Activated CD4-positive, alpha-beta memory T cell treated with anti-CD3 and anti-CD28 coated beads for 36 hours (primary cell): Measurements from ENCODE around the gene GLTP. TPM values are rescaled to one million over a fixed set of nuclear protein-coding genes. Genes with fewer than 3 reads are reported as not detected.

Source experiments
- CTCF ChIA-PET: fragments of 350-600 bp; sonication (Branson Sonifier 250); formaldehyde crosslinking; loops from one replicate; lab custom pipeline; 2021; ENCODE audit warnings: antibody characterized with exemption, inconsistent platforms; lab: Charles Lee
- POLR2A ChIA-PET: fragments of 350-600 bp; sonication (Branson Sonifier 250); formaldehyde crosslinking; loops from one replicate; lab custom pipeline; 2021; ENCODE audit warnings: antibody characterized with exemption; lab: Charles Lee
- DNase-seq: peaks from one replicate; pipeline ENCODE4 v3.0.0-alpha.2; 2020
- H3K27ac Mint-ChIP-seq: one replicate; pipeline ENCODE4 v1.8.0; 2021; ENCODE audit warnings: mixed read lengths
- H3K27me3 Mint-ChIP-seq: one replicate; pipeline ENCODE4 v1.8.0; 2021; ENCODE audit warnings: mixed read lengths
- H3K36me3 Mint-ChIP-seq: one replicate; pipeline ENCODE4 v1.8.0; 2021; ENCODE audit warnings: mixed read lengths
- H3K4me1 Mint-ChIP-seq: one replicate; pipeline ENCODE4 v1.8.0; 2021; ENCODE audit warnings: low read depth, mixed read lengths
- H3K4me3 Mint-ChIP-seq: one replicate; pipeline ENCODE4 v1.8.0; 2021; ENCODE audit warnings: mild to moderate bottlenecking, mixed read lengths
- H3K9me3 Mint-ChIP-seq: one replicate; pipeline ENCODE4 v1.8.0; 2021; ENCODE audit warnings: mixed read lengths
- intact Hi-C: fragments of 100-400 bp; cut with micrococcal nuclease; formaldehyde crosslinking; loops from one replicate; pipeline ENCODE4 v1.15.1; 2023
- total RNA-seq, 2 experiments: library from RNA; stranded (reverse); gene quantifications; one replicate each; pipeline ENCODE4 v1.2.3, GENCODE V29; 2021

GLTP gene
- total RNA-seq, 2 experiments from 2014 or later: 20.9 to 21.1 TPM

- CTCF ChIA-PET: interaction anchor here (0.9 to 1.1 kb wide), 2 partner anchors 17 to 32 kb away, joined by 4 to 5 read pairs; no protein-coding TSS in a partner anchor
- H3K4me1 Mint-ChIP-seq: no peaks in the 10 kb centered on the region
- POLR2A ChIA-PET: no interaction called here
- H3K9me3 Mint-ChIP-seq: no peaks in the 10 kb centered on the region
- H3K27ac Mint-ChIP-seq: no peak overlapping the region
- H3K27me3 Mint-ChIP-seq: peaks cover 7% of the 10 kb centered on the region
- intact Hi-C loops: no loop called here
- H3K4me3 Mint-ChIP-seq: no peak overlapping the region
- H3K36me3 Mint-ChIP-seq: no peaks in the 10 kb centered on the region
- DNase-seq: no peak
These were observed 52.5 kb downstream of the GLTP start for GRCh38 chr12:109827566-109828550.

DNA sequence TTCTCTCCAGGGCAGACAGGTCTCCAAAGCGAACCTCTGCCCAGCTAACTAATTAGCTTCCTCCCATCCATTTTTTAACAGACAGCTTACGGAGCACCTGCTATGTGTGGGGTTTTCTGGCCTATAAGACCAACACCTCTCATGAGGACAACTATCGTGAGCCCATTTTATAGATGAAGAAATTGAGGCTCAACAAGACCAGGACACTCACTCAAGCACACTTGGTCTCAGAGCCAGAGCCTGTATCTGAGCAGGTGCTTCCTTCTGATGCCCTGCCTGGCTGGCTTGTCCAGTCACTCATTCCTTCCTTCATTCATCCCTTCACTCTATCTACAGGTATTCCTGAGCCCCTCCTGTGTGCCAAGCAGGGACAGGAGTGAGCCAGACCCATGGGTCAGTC is 53.3 kb downstream of the GLTP start:
- H3K4me1 Mint-ChIP-seq: no peaks in the 10 kb centered on the region
- H3K4me3 Mint-ChIP-seq: no peak overlapping the region
- ChIA-PET CTCF (interaction anchor here (0.6 kb wide), 1 partner anchor 308 kb away, joined by 3 read pairs; no protein-coding TSS in a partner anchor), POLR2A (no interaction called here)
- H3K36me3 Mint-ChIP-seq: no peaks in the 10 kb centered on the region
- no peak overlapping the region for H3K27ac Mint-ChIP-seq
- intact Hi-C loops: no loop called here
- no peaks in the 10 kb centered on the region for H3K9me3 Mint-ChIP-seq
- peaks cover 7% of the 10 kb centered on the region for H3K27me3 Mint-ChIP-seq
- no peak for DNase-seq

DNA sequence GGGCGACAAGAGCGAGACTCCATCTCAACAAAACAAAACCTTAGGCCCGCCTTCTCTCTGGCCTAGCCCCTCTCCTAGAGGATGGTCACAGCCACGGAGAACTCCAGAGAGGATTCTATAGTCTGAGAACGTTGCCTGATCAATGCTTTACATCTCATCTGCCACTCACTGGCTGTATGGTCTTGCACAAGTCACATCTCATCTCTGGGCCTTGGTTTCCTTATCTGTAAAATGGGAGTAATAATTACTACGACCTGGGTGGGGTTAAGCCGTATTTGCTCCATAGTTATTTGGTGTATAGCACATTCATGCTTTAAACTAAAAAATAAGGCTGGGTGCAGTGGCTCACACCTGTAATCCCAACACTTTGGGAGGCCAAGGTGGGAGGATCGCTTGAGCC is 55.6 kb downstream of the GLTP start:
- CTCF ChIA-PET: interaction anchor here (1.6 kb wide), 1 partner anchor 20 kb away, joined by 3 read pairs; no protein-coding TSS in a partner anchor
- H3K9me3 Mint-ChIP-seq: no peaks in the 10 kb centered on the region
- intact Hi-C loops: no loop called here

GRCh38 chr12:109822951-109823411 is 57.4 kb downstream of the GLTP start:
- Mint-ChIP-seq H3K4me3 (no peak overlapping the region), H3K36me3 (no peaks in the 10 kb centered on the region), H3K27ac (no peak overlapping the region), H3K9me3 (no peaks in the 10 kb centered on the region), H3K27me3 (peaks cover 2% of the 10 kb centered on the region), H3K4me1 (no peaks in the 10 kb centered on the region)
- ChIA-PET CTCF (no interaction called here), POLR2A (no interaction called here)
- intact Hi-C loops: no loop called here
- no peak for DNase-seq

More for the DNA sequence above, 55.6 kb downstream of the GLTP start:
- H3K27ac Mint-ChIP-seq: no peak overlapping the region
- POLR2A ChIA-PET: no interaction called here
- no peaks in the 10 kb centered on the region for H3K4me1 Mint-ChIP-seq
- no peak for DNase-seq
- H3K4me3 Mint-ChIP-seq: no peak overlapping the region
- H3K36me3 Mint-ChIP-seq: no peaks in the 10 kb centered on the region
- no peaks in the 10 kb centered on the region for H3K27me3 Mint-ChIP-seq

- H3K27me3 Mint-ChIP-seq: peaks cover 2% of the 10 kb centered on the region
- ChIA-PET POLR2A (no interaction called here), CTCF (interaction anchor here (1.0 kb wide), 1 partner anchor 23 kb away, joined by 3 read pairs; no protein-coding TSS in a partner anchor)
- no peak overlapping the region for H3K27ac Mint-ChIP-seq
- no peaks in the 10 kb centered on the region for H3K9me3 Mint-ChIP-seq
- no peaks in the 10 kb centered on the region for H3K4me1 Mint-ChIP-seq
- H3K4me3 Mint-ChIP-seq: no peak overlapping the region
- intact Hi-C loops: no loop called here
- no peaks in the 10 kb centered on the region for H3K36me3 Mint-ChIP-seq
- DNase-seq: no peak
These were observed 57.9 kb downstream of the GLTP start for GRCh38 chr12:109822416-109822815.

- intact Hi-C loops: no loop called here
- H3K4me3 Mint-ChIP-seq: no peak overlapping the region
- DNase-seq: no peak
- POLR2A ChIA-PET: no interaction called here
- H3K27ac Mint-ChIP-seq: no peak overlapping the region
- H3K4me1 Mint-ChIP-seq: no peaks in the 10 kb centered on the region
- H3K9me3 Mint-ChIP-seq: no peaks in the 10 kb centered on the region
- peaks cover 2% of the 10 kb centered on the region for H3K27me3 Mint-ChIP-seq
- H3K36me3 Mint-ChIP-seq: no peaks in the 10 kb centered on the region
- CTCF ChIA-PET: interaction anchor here (1.0 kb wide), 1 partner anchor 23 kb away, joined by 3 read pairs; no protein-coding TSS in a partner anchor
These were observed 58.4 kb downstream of the GLTP start for GRCh38 chr12:109821968-109822367.

- no peak for DNase-seq
- no peak overlapping the region for H3K27ac Mint-ChIP-seq
- ChIA-PET POLR2A (no interaction called here), CTCF (interaction anchor here (2.5 kb wide), 1 partner anchor 24 kb away, joined by 6 read pairs; no protein-coding TSS in a partner anchor)
- H3K4me3 Mint-ChIP-seq: no peak overlapping the region
- intact Hi-C loops: no loop called here
- H3K4me1 Mint-ChIP-seq: no peaks in the 10 kb centered on the region
- no peaks in the 10 kb centered on the region for H3K9me3 Mint-ChIP-seq
- H3K27me3 Mint-ChIP-seq: peaks cover 2% of the 10 kb centered on the region
- no peaks in the 10 kb centered on the region for H3K36me3 Mint-ChIP-seq
These were observed 59.4 kb downstream of the GLTP start for GRCh38 chr12:109820816-109821381.

DNA sequence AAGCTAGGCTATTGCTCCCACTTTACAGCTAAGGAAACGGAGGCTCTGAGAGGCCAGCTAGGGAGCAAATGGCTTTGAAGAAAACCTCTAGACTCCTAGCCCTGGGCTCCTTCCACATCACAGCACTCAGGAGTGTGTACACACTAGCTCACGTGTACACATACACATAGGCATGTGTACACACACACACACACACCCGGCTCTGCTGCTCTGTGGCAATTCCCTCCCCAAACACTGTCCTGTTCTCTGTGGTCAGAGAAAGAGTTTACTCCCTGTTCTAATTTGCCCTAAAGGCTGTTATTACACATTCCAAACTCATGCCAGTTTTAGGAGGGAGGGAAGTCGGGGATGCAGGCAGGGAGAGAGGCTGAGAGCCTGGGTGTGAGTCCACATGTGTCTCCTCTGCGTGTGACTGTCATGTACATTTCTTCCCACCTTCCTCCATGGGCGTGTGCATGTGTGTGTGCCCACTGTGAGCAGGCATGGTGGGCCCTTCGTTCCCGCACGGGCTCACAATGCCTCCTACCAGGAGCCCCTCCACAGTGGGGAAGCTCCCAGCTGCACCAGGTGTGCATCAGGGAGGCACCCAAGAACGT is 61.3 kb downstream of the GLTP start:
- ChIA-PET CTCF (interaction anchor here (2.5 kb wide), 1 partner anchor 26 kb away, joined by 6 read pairs; no protein-coding TSS in a partner anchor), POLR2A (no interaction called here)
- DNase-seq: no peak
- no peaks in the 10 kb centered on the region for H3K9me3 Mint-ChIP-seq
- H3K36me3 Mint-ChIP-seq: no peaks in the 10 kb centered on the region
- intact Hi-C loops: no loop called here
- no peaks in the 10 kb centered on the region for H3K4me1 Mint-ChIP-seq
- no peak overlapping the region for H3K27ac Mint-ChIP-seq
- peaks cover 2% of the 10 kb centered on the region for H3K27me3 Mint-ChIP-seq
- no peak overlapping the region for H3K4me3 Mint-ChIP-seq

DNA sequence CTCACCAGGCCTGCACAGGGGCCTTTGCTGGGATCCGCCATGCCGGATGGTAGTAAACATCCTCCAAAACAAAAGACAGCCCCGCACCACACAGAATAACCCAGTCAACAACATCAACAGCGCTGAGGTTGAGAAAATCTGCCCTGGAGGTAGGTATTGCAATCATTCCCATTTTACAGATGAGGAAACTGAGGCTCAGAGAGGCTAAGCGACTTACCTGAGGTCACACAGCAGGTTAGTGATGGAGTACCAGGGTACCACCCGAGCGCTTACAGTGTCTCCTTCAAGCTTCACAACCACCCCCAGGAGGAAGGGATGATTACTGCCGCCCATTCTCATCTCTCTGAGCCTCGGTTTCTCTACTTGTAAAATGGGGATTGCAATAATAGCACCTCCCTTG is 62.1 kb downstream of the GLTP start:
- no peak for DNase-seq
- POLR2A ChIA-PET: no interaction called here
- Mint-ChIP-seq H3K9me3 (no peaks in the 10 kb centered on the region), H3K36me3 (no peaks in the 10 kb centered on the region), H3K27ac (no peak overlapping the region), H3K4me3 (no peak overlapping the region), H3K27me3 (peaks cover 2% of the 10 kb centered on the region), H3K4me1 (no peaks in the 10 kb centered on the region)
- intact Hi-C loops: no loop called here
- CTCF ChIA-PET: interaction anchor here (2.5 kb wide), 1 partner anchor 27 kb away, joined by 6 read pairs; no protein-coding TSS in a partner anchor

- intact Hi-C loops: no loop called here
- ChIA-PET POLR2A (no interaction called here), CTCF (no interaction called here)
- Mint-ChIP-seq H3K27ac (no peak overlapping the region), H3K4me3 (no peak overlapping the region), H3K36me3 (no peaks in the 10 kb centered on the region), H3K4me1 (no peaks in the 10 kb centered on the region), H3K27me3 (peaks cover 2% of the 10 kb centered on the region), H3K9me3 (no peaks in the 10 kb centered on the region)
- DNase-seq: no peak
These were observed 62.6 kb downstream of the GLTP start for GRCh38 chr12:109817627-109818231.

GRCh38 chr12:109816870-109817269 is 63.5 kb downstream of the GLTP start:
- POLR2A ChIA-PET: no interaction called here
- H3K4me3 Mint-ChIP-seq: no peak overlapping the region
- no peak overlapping the region for H3K27ac Mint-ChIP-seq
- no peaks in the 10 kb centered on the region for H3K4me1 Mint-ChIP-seq
- peaks cover 2% of the 10 kb centered on the region for H3K27me3 Mint-ChIP-seq
- intact Hi-C loops: no loop called here
- no peaks in the 10 kb centered on the region for H3K9me3 Mint-ChIP-seq
- CTCF ChIA-PET: no interaction called here
- no peaks in the 10 kb centered on the region for H3K36me3 Mint-ChIP-seq
- DNase-seq: no peak
